OCI-LY3 (cell line): Measurements from ENCODE around the gene NSD1.

Experiments used
- CTCF ChIP-seq: fragments of 200-600, 300-600 bp; sonication (generic); IDR thresholded peaks from 2 replicates; pipeline ENCODE4 v1.5.1; 2014; ENCODE audit warnings: antibody characterized with exemption, low read length, low read depth
- EZH2phosphoT487 ChIP-seq: fragments of 200-600 bp; shearing (Covaris generic); IDR thresholded peaks from 2 replicates; pipeline ENCODE4 v1.6.1; 2018; ENCODE audit warnings: antibody characterized with exemption, mixed run types, low read depth

GRCh38 chr5:177294632-177295031 is 161.1 kb downstream of the NSD1 start:
- TF ChIP-seq EZH2phosphoT487 = no peak
- no peak for TF ChIP-seq CTCF
